ENCODE measurements around the gene NFKBIE.
"Not testable (repeated sequence)": the region's sequence is repeated elsewhere in the genome, so short reads cannot be mapped to it uniquely, and the experiment has no call there.

Gene NFKBIE

GRCh38 chr6:44265007-44265721 is at the start of gene NFKBIE:
NFKBIE (minus strand) TSS chr6:44265551; CDS start chr6:44265346, 205 bp downstream.
- peak; percentile 83 for DNase-seq (ENCODE audit: low spot score)

- not testable (repeated sequence) for DNase-seq (ENCODE audit: low spot score)
Measured at GRCh38 chr6:44314657-44315056, 49.3 kb upstream of the NFKBIE start.

GRCh38 chr6:44312901-44313788 is 47.8 kb upstream of the NFKBIE start, which contains the start of gene AARS2:
AARS2 (minus strand) TSS chr6:44313347; CDS start chr6:44313323, 24 bp downstream.
- DNase-seq (ENCODE audit: low spot score), result peak; percentile 87

- no peak for DNase-seq (ENCODE audit: low spot score)
Measured at GRCh38 chr6:44311767-44312166, 46.4 kb upstream of the NFKBIE start.

GRCh38 chr6:44311304-44311703 is 46.0 kb upstream of the NFKBIE start:
- DNase-seq (ENCODE audit: low spot score), result no peak

- no peak for DNase-seq (ENCODE audit: low spot score)
Measured at GRCh38 chr6:44310241-44310640, 44.9 kb upstream of the NFKBIE start.

- DNase-seq (ENCODE audit: low spot score), result no peak
Measured at GRCh38 chr6:44309631-44310030, 44.3 kb upstream of the NFKBIE start.

GRCh38 chr6:44309092-44309491 is 43.7 kb upstream of the NFKBIE start:
- no peak for DNase-seq (ENCODE audit: low spot score)

GRCh38 chr6:44307217-44307616 is 41.9 kb upstream of the NFKBIE start:
- no peak for DNase-seq (ENCODE audit: low spot score)

- no peak for DNase-seq (ENCODE audit: low spot score)
Measured at GRCh38 chr6:44306710-44307109, 41.4 kb upstream of the NFKBIE start.

- no peak for DNase-seq (ENCODE audit: low spot score)
Measured at GRCh38 chr6:44305200-44305725, 39.9 kb upstream of the NFKBIE start.

GRCh38 chr6:44304282-44305199 is 39.2 kb upstream of the NFKBIE start:
- DNase-seq (ENCODE audit: low spot score), result no peak

- DNase-seq (ENCODE audit: low spot score), result no peak
Measured at GRCh38 chr6:44303842-44304241, 38.5 kb upstream of the NFKBIE start.

GRCh38 chr6:44302856-44303255 is 37.5 kb upstream of the NFKBIE start:
- no peak for DNase-seq (ENCODE audit: low spot score)

- no peak for DNase-seq (ENCODE audit: low spot score)
Measured at GRCh38 chr6:44301782-44302564, 36.6 kb upstream of the NFKBIE start.

- no peak for DNase-seq (ENCODE audit: low spot score)
Measured at GRCh38 chr6:44301106-44301505, 35.8 kb upstream of the NFKBIE start.

GRCh38 chr6:44300292-44300823 is 35.0 kb upstream of the NFKBIE start:
- no peak for DNase-seq (ENCODE audit: low spot score)

GRCh38 chr6:44298864-44299263 is 33.5 kb upstream of the NFKBIE start:
- DNase-seq (ENCODE audit: low spot score), result no peak

GRCh38 chr6:44298055-44298803 is 32.9 kb upstream of the NFKBIE start:
- no peak for DNase-seq (ENCODE audit: low spot score)
